Testis (tissue), 3 donors: ENCODE measurements around the gene OBSCN. TPM values are rescaled to one million over a fixed set of nuclear protein-coding genes. Genes with fewer than 3 reads are reported as not detected.

ENCODE experiments used
- DNase-seq: peaks from one replicate; pipeline ENCODE4 v3.0.0-alpha.2; 2019
- H3K27ac ChIP-seq, 2 donors: fragments of 200-600 bp; sonication (generic); one replicate each; pipeline ENCODE4 v1.5.1; 2019
- H3K27me3 ChIP-seq: fragments of 200-600 bp; sonication (generic); one replicate; pipeline ENCODE4 v1.5.1; 2019
- H3K36me3 ChIP-seq: fragments of 200-600 bp; sonication (generic); one replicate; pipeline ENCODE4 v1.5.1; 2017; ENCODE audit warnings: low read depth; ENCODE audit errors: missing control alignments
- H3K4me1 ChIP-seq: fragments of 200-600 bp; sonication (generic); one replicate; pipeline ENCODE4 v1.5.1; 2019
- H3K4me3 ChIP-seq, 2 donors: fragments of 200-600 bp; sonication (generic); one replicate each; pipeline ENCODE4 v1.5.1; 2017 to 2019
- H3K9me3 ChIP-seq: fragments of 200-600 bp; sonication (generic); one replicate; pipeline ENCODE4 v1.5.1; 2017
- CTCF ChIP-seq, 3 experiments: fragments of 450-650 bp in 2 of 3; fragments of 200-600 bp in 1 of 3; sonication (generic) in 1 of 3; IDR thresholded peaks; one replicate each; pipeline ENCODE4 v1.5.1; 2016 to 2019; ENCODE audit warnings: antibody characterized with exemption in 3 of 3, mild to moderate bottlenecking in 2 of 3, moderate library complexity in 1 of 3
- POLR2A ChIP-seq: fragments of 450-650 bp; IDR thresholded peaks from one replicate; pipeline ENCODE4 v1.6.1; 2017; ENCODE audit warnings: antibody characterized with exemption, mild to moderate bottlenecking, moderate library complexity
- WGBS, 2 donors: methylation state at CpG; one replicate each; pipeline ENCODE4 v1.1.5; 2018; 5-methylcytosine and 5-hydroxymethylcytosine counted together
- intact Hi-C: fragments of 100-400 bp; cut with DNase I; formaldehyde crosslinking; loops from one replicate; pipeline ENCODE4 v1.15.1; 2023; ENCODE audit warnings: low total_unique reads
- polyA plus RNA-seq: library from polyadenylated mRNA; stranded (reverse); fragments of 350-450 nt; fragmentation: Illumina TruSeq; extraction: RNeasy Lipid Tissue Mini Kit (QIAGEN cat#74804); gene quantifications from one replicate; pipeline ENCODE4 v1.2.3, GENCODE V29; 2014; ENCODE audit warnings: low read depth, low replicate concordance; ENCODE audit not compliant: insufficient read depth
- total RNA-seq, 2 donors: library from RNA; depleted of rRNA; stranded (reverse); fragments of >200 nt; gene quantifications; one replicate each; pipeline ENCODE4 v1.2.3, GENCODE V29; 2016

The OBSCN gene
- total and polyA plus RNA-seq, 3 donors from 2014 or later = 8.3 to 30.0 (median 28.6) TPM

- intact Hi-C loops = no loop called here
- H3K27me3 ChIP-seq = no peaks in the 10 kb centered on the region
- H3K4me1 ChIP-seq = no peaks in the 10 kb centered on the region
- H3K4me3 ChIP-seq = no peak overlapping the region
- DNase-seq = no peak
- TF ChIP-seq CTCF (IDR thresholded peaks at IDR 0.05) (no peak), POLR2A (no peak)
- WGBS, 2 donors = 85 to 95% methylated on average over 1 of the region's 1 CpG
- H3K36me3 ChIP-seq = no peaks in the 10 kb centered on the region
- no peak overlapping the region for H3K27ac ChIP-seq
- no peaks in the 10 kb centered on the region for H3K9me3 ChIP-seq
Measured at GRCh38 chr1:228325267-228325666, 117.4 kb downstream of the OBSCN start.

DNA sequence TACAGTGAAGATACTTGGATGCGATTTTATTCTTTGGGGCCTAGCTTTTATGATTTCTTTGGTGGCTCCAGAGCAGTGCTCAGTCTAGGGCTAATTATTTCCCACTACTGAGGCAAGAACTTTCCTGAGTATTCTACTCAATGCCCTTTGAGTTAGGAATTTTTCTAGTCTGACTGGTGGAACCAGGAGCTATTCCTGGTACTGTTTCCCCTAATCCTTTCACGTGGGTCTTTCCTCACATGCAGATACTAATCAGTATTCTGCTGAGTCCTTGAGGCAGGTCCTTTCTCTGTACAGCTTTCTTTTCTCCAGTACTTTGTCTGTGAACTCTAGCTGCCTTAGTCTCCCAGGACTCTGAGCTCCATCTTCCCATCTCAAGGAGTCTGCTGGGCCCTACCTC is 122.0 kb downstream of the OBSCN start:
- H3K27ac ChIP-seq = no peak overlapping the region

DNA sequence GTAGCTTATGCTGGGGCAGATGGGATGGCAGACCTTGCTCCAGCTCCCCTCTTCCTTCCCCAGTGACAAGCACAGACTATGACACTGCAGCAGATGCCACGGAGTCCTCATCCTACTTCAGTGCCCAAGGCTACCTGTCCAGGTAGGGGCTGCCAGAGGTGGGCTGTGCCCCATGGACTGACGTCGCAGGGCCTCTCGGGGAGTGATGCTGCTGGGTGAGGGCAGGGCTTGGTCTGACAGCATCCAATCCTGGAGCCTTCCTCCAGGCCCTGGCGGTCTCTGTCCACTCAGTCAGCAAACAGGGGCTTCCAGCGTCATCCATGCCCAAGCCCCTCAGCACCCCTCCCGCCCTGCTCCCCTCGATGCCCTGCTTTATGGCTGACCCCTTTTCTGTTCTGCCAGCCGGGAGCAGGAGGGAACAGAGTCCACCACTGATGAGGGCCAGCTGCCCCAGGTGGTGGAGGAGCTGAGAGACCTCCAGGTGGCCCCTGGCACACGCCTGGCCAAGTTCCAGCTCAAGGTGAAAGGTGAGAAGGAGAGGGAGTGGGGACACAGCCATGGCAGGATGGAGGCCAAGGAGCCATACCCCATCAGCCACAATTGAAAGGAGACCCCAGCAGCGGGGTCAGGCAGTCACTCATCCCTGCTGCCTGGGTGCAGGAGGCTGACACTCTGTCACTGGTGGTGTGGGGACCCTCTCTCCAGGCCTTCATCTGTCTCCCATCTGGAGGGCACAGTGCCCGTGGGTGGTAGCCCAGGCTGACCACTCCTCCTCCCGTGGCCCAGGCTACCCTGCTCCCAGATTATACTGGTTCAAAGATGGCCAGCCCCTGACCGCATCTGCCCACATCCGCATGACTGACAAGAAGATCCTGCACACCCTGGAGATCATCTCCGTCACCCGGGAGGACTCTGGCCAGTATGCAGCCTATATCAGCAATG is 125.2 kb downstream of the OBSCN start:
- no peak for TF ChIP-seq POLR2A
- no peak for TF ChIP-seq CTCF (IDR thresholded peaks at IDR 0.05)
- no peak for DNase-seq
- Histone ChIP-seq H3K27me3 (no peaks in the 10 kb centered on the region), H3K27ac (no peak overlapping the region), H3K9me3 (no peaks in the 10 kb centered on the region), H3K4me3 (no peak overlapping the region), H3K36me3 (no peaks in the 10 kb centered on the region), H3K4me1 (no peaks in the 10 kb centered on the region)
- intact Hi-C loops = no loop called here
- 95 to 96% methylated on average over 5 to 15 of the region's 17 CpGs for WGBS, 2 donors

More for the DNA sequence above, 122.0 kb downstream of the OBSCN start:
- Histone ChIP-seq H3K9me3 (no peaks in the 10 kb centered on the region), H3K36me3 (no peaks in the 10 kb centered on the region), H3K4me1 (no peaks in the 10 kb centered on the region), H3K27me3 (no peaks in the 10 kb centered on the region), H3K4me3 (no peak overlapping the region)
- TF ChIP-seq POLR2A (no peak), CTCF (IDR thresholded peaks at IDR 0.05) (no peak)
- no peak for DNase-seq
- intact Hi-C loops = no loop called here
- 83 to 85% methylated on average over 2 of the region's 2 CpGs for WGBS, 2 donors

GRCh38 chr1:228333739-228334115 is 125.9 kb downstream of the OBSCN start:
- no peaks in the 10 kb centered on the region for H3K27me3 ChIP-seq
- H3K4me3 ChIP-seq = no peak overlapping the region
- intact Hi-C loops = no loop called here
- no peaks in the 10 kb centered on the region for H3K36me3 ChIP-seq
- no peak overlapping the region for H3K27ac ChIP-seq
- H3K9me3 ChIP-seq = no peaks in the 10 kb centered on the region
- TF ChIP-seq POLR2A (no peak), CTCF (IDR thresholded peaks at IDR 0.05) (no peak)
- DNase-seq = no peak
- no peaks in the 10 kb centered on the region for H3K4me1 ChIP-seq
- 98% methylated on average over 8 to 10 of the region's 10 CpGs for WGBS, 2 donors
